ENCODE measurements around the gene PTN. TPM values are rescaled to one million over a fixed set of nuclear protein-coding genes. Genes with fewer than 3 reads are reported as not detected.

The PTN gene
- total and polyA plus RNA-seq, 9 of the 15 experiments (the other 6 are each of a cell fraction or from before 2014, with no cell fraction given) = not detected

DNA sequence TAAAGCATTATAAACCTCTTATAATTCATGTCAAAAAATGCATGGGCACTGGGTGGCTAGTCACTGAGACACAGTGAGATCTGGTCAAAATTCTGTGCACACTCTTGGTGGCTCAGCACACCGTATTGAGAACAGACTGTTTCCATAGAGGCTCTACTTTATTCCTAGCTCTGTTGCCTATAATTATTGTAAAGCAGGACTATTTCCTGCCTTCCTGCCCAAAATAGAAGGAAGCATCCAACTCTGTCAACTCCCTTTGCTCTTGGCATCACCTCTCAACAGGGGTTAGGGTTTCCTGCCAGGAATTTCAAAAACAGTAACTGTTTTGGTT lies 45.1 kb downstream of the PTN start (continued):
- no peak for TF ChIP-seq ZNF408 (CRISPR knock-in tag; IDR thresholded peaks at IDR 0.05; ENCODE audit: low read depth)
- no peak for TF ChIP-seq BACH1 (tag; IDR thresholded peaks at IDR 0.05)
- TF ChIP-seq EWSR1 (IDR thresholded peaks at IDR 0.05; ENCODE audit: borderline replicate concordance, low read depth, partially characterized antibody) = no peak
- TF ChIP-seq ARID1B (IDR thresholded peaks at IDR 0.05) = no peak
- TF ChIP-seq ETV1 (tag; conservative IDR thresholded peaks at IDR 0.05; ENCODE audit: low read depth) = no peak
- no peak for TF ChIP-seq EGR1 (conservative IDR thresholded peaks at IDR 0.05)
- TF ChIP-seq SNIP1 (IDR thresholded peaks at IDR 0.05; ENCODE audit: low read depth) = no peak
- TF ChIP-seq, protein P1, sequence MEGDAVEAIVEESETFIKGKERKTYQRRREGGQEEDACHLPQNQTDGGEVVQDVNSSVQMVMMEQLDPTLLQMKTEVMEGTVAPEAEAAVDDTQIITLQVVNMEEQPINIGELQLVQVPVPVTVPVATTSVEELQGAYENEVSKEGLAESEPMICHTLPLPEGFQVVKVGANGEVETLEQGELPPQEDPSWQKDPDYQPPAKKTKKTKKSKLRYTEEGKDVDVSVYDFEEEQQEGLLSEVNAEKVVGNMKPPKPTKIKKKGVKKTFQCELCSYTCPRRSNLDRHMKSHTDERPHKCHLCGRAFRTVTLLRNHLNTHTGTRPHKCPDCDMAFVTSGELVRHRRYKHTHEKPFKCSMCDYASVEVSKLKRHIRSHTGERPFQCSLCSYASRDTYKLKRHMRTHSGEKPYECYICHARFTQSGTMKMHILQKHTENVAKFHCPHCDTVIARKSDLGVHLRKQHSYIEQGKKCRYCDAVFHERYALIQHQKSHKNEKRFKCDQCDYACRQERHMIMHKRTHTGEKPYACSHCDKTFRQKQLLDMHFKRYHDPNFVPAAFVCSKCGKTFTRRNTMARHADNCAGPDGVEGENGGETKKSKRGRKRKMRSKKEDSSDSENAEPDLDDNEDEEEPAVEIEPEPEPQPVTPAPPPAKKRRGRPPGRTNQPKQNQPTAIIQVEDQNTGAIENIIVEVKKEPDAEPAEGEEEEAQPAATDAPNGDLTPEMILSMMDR (IDR thresholded peaks at IDR 0.05 in 2 of 3, conservative IDR thresholded peaks at IDR 0.05 in 1 of 3; ENCODE audit: insufficient read depth in 2 of 3, low read depth in 1 of 3, low read length in 3 of 3) = no peak

DNA sequence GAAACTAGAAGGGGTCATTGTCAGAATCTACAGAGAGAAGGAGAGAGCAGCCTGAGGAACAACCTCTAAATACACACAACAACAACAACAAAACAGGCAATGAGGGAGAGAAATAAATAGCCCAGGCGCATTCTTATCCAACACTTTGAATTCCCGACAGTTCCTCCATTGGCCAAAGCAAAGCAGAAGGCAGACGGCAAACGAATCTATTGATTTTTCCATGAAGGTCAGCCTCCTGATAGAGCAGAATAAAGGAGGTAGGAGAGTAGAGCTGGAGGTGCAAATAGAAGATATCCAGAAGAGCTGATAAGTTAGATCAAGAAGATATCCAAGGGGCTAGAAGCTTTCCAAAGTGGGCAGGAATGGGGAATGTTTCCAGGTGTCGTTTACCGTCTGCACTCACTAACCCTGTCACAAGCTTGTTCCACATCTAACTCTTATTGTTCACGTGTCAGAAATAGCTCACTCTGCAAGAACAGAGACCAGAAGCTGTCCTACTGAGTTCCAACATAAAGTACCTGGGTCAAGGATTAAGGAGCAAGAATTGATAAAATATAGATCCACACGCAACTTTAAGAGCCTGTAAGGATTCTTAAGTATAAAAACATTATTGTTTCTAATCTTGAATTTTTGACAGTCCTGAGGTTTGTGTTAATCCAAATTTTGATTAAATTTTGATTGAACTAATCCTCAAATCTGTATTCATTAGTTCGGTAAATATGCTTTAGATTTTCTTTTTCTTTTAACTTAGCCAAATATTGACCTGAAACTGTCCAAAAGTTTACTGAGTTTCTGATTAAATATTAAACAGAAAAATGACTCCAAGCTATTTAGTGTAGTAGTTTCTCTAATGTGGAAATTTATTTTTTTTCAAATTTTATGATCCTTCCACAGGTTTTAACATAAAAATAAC lies 45.7 kb downstream of the PTN start:
- Histone ChIP-seq H3K4me1 (replicated peaks in 1 of 2; ENCODE audit: control insufficient read depth in 2 of 2, insufficient read depth in 2 of 2, low read length in 2 of 2) (no peaks in the 10 kb centered on the region), H3K4me2 (ENCODE audit: insufficient read depth, low read length) (no peak overlapping the region), H3K4me3 (no peak overlapping the region), H3K79me2 (ENCODE audit: control insufficient read depth, insufficient read depth, low read length) (no peaks in the 10 kb centered on the region), H3K9me1 (ENCODE audit: control insufficient read depth, insufficient read depth, low read length) (no peaks in the 10 kb centered on the region), H3K9me3 (replicated peaks; ENCODE audit: control insufficient read depth, insufficient read depth, low read depth, low read length) (no peaks in the 10 kb centered on the region), H4K20me1 (replicated peaks; ENCODE audit: control insufficient read depth, insufficient read depth, low read length) (no peaks in the 10 kb centered on the region), H3K9ac (ENCODE audit: insufficient read depth in 1 of 2, low read depth in 2 of 2, low read length in 2 of 2) (no peak overlapping the region), H3K36me3 (ENCODE audit: control insufficient read depth, insufficient read depth, low read length) (no peaks in the 10 kb centered on the region), H3K27me3 (ENCODE audit: control insufficient read depth in 2 of 2, insufficient read depth in 2 of 2, low read length in 2 of 2) (no peaks in the 10 kb centered on the region), H3K27ac (ENCODE audit: extremely low read depth, low read depth, low read length) (no peak overlapping the region), H2AFZ (ENCODE audit: low read depth, low read length) (no peak overlapping the region)
- BruUV-seq (replicated peaks) = no TSS peak
- no peak for DNase-seq (ENCODE audit: extremely low read depth in 1 of 4, low spot score in 3 of 4)
- WGBS (ENCODE audit: insufficient coverage, low coverage, missing lambda C conversion rate) = 0% methylated on average over 9 of the region's 9 CpGs
- FAIRE-seq = no peak
- in situ Hi-C loops (cut with MboI) = no loop called here
- ChIA-PET POLR2A (no interaction called here), CTCF (ENCODE audit: low intra/inter-chr PET ratio) (no interaction called here)
- ATAC-seq = no peak
- intact Hi-C loops (cut with micrococcal nuclease) = no loop called here
- TF ChIP-seq HDAC6 (IDR thresholded peaks at IDR 0.05; ENCODE audit: low read depth, low read length) = no peak
- TF ChIP-seq, protein P2, sequence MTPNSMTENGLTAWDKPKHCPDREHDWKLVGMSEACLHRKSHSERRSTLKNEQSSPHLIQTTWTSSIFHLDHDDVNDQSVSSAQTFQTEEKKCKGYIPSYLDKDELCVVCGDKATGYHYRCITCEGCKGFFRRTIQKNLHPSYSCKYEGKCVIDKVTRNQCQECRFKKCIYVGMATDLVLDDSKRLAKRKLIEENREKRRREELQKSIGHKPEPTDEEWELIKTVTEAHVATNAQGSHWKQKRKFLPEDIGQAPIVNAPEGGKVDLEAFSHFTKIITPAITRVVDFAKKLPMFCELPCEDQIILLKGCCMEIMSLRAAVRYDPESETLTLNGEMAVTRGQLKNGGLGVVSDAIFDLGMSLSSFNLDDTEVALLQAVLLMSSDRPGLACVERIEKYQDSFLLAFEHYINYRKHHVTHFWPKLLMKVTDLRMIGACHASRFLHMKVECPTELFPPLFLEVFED (CRISPR knock-in tag; conservative IDR thresholded peaks at IDR 0.05) = no peak
- TF ChIP-seq CHD4 (IDR thresholded peaks at IDR 0.05; ENCODE audit: insufficient read depth, insufficient replicate concordance, low read depth, low read length, poor library complexity, severe bottlenecking) = no peak
- no peak for TF ChIP-seq EP300 (IDR thresholded peaks at IDR 0.05; ENCODE audit: low read length)
- no peak for TF ChIP-seq MTA1 (IDR thresholded peaks at IDR 0.05; ENCODE audit: borderline replicate concordance)
- TF ChIP-seq POLR3G (IDR thresholded peaks at IDR 0.05; ENCODE audit: extremely low read depth, insufficient read length, insufficient replicate concordance) = no peak
- TF ChIP-seq, protein P3, sequence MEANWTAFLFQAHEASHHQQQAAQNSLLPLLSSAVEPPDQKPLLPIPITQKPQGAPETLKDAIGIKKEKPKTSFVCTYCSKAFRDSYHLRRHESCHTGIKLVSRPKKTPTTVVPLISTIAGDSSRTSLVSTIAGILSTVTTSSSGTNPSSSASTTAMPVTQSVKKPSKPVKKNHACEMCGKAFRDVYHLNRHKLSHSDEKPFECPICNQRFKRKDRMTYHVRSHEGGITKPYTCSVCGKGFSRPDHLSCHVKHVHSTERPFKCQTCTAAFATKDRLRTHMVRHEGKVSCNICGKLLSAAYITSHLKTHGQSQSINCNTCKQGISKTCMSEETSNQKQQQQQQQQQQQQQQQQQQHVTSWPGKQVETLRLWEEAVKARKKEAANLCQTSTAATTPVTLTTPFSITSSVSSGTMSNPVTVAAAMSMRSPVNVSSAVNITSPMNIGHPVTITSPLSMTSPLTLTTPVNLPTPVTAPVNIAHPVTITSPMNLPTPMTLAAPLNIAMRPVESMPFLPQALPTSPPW (CRISPR knock-in tag; IDR thresholded peaks at IDR 0.05) = no peak
- no peak for TF ChIP-seq FOS (IDR thresholded peaks at IDR 0.05; ENCODE audit: extremely low read depth, insufficient read length)
- no peak for TF ChIP-seq ZFPM2 (CRISPR knock-in tag; IDR thresholded peaks at IDR 0.05)
